RWPE2 (cell line): Measurements from ENCODE around the gene CGNL1.

Experiments used
- ATAC-seq: fragments of 200-7000 bp; cut with Tn5 transposase; 3 replicates; pipeline ENCODE4 v1.9.1; 2021; ENCODE audit warnings: low read depth
- DNase-seq: peaks from one replicate; pipeline ENCODE4 v3.0.0-alpha.2; 2020; ENCODE audit warnings: low spot score
- H3K27ac ChIP-seq: fragments of 450-650 bp; 2 replicates; pipeline ENCODE4 v1.5.1; 2017; ENCODE audit warnings: mild to moderate bottlenecking; ENCODE audit not compliant: poor library complexity, severe bottlenecking
- H3K27me3 ChIP-seq: fragments of 250-450 bp; sonication (Bioruptor Pico); 2 replicates; pipeline ENCODE4 v1.5.1; 2021; ENCODE audit warnings: mild to moderate bottlenecking, moderate library complexity; ENCODE audit not compliant: insufficient read depth, poor library complexity, severe bottlenecking
- H3K36me3 ChIP-seq: fragments of 250-450 bp; sonication (Bioruptor Pico); 2 replicates; pipeline ENCODE4 v1.5.1; 2020; ENCODE audit warnings: low read depth, mild to moderate bottlenecking, moderate library complexity
- H3K4me1 ChIP-seq: fragments of 250-450 bp; sonication (Bioruptor Pico); 2 replicates; pipeline ENCODE4 v1.5.1; 2021; ENCODE audit warnings: mild to moderate bottlenecking, moderate library complexity; ENCODE audit not compliant: insufficient read depth, poor library complexity, severe bottlenecking
- H3K4me3 ChIP-seq: fragments of 250-450 bp; sonication (Bioruptor Pico); 2 replicates; pipeline ENCODE4 v1.5.1; 2021; ENCODE audit warnings: mild to moderate bottlenecking, moderate library complexity; ENCODE audit not compliant: severe bottlenecking
- H3K9me3 ChIP-seq: fragments of 250-450 bp; sonication (Bioruptor Pico); 2 replicates; pipeline ENCODE4 v1.5.1; 2021; ENCODE audit warnings: mild to moderate bottlenecking, moderate library complexity; ENCODE audit not compliant: severe bottlenecking
- TF ChIP-seq, protein P1 (sequence below): fragments of 450-650 bp; IDR thresholded peaks from one replicate; pipeline ENCODE4 v1.5.1; 2017; ENCODE audit warnings: mild to moderate bottlenecking, moderate library complexity; ENCODE audit not compliant: poor library complexity, severe bottlenecking

Gene CGNL1

DNA sequence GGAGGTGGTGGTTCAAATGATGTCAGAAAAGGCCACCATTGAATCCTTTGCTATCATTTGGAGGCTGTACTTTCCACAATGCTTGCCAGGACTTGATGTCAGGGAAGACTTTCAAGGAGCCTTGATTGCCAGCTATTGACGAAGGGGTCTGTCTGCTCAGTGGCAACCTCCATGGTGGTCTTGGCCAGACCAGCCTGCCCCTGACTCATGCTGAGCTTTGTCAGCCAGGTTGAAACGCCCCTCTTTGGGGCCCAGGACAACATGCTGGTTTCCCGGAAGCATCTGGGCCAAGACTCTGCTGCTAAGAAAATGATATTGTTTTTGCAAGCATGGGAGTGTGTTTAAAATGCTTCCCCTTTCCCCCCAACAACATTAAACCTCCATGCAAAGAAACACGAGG is 26.7 kb downstream of the CGNL1 start:
- Histone ChIP-seq H3K4me3 (no peak overlapping the region), H3K36me3 (no peaks in the 10 kb centered on the region), H3K27ac (no peak overlapping the region), H3K9me3 (no peaks in the 10 kb centered on the region), H3K27me3 (no peaks in the 10 kb centered on the region), H3K4me1 (no peaks in the 10 kb centered on the region)
- TF ChIP-seq, protein P1, sequence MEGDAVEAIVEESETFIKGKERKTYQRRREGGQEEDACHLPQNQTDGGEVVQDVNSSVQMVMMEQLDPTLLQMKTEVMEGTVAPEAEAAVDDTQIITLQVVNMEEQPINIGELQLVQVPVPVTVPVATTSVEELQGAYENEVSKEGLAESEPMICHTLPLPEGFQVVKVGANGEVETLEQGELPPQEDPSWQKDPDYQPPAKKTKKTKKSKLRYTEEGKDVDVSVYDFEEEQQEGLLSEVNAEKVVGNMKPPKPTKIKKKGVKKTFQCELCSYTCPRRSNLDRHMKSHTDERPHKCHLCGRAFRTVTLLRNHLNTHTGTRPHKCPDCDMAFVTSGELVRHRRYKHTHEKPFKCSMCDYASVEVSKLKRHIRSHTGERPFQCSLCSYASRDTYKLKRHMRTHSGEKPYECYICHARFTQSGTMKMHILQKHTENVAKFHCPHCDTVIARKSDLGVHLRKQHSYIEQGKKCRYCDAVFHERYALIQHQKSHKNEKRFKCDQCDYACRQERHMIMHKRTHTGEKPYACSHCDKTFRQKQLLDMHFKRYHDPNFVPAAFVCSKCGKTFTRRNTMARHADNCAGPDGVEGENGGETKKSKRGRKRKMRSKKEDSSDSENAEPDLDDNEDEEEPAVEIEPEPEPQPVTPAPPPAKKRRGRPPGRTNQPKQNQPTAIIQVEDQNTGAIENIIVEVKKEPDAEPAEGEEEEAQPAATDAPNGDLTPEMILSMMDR = no peak
- no peak for ATAC-seq
- no peak for DNase-seq

DNA sequence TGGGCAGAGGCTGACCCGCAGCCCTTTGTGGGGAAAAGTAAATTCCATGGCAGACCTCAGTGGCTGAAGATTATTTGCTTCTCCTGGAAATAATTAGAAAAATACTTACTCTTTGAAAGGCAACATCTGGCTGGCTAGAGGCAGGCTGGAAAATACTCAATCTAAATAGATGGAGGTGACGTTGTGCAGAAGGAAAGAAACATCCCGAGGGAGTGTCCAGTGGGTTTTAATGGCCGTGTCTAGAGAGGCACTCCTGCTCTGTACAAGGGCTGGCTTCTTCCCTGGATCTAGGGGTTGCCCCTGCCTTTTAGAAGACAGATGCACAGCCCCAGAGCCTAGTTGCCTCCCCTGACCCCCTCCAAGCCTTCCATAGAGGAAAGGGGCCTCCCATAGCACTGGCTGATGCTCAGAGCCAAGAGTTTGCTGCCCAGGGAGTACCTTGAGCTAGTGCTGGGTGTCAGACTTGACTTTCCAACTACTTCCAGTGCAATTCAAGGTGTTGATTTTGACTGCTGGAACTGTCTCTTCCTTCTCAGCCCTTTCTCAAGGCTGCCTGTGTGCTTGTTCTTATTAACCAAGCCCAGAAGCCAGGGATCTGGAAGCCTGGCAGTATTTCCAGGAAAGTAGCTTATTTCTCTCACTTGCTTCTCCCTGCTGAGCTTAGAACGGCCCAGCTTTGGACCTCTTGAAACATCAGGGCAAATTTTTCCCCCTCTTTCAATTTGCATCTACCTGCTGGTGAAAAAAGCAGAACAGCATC is 27.4 kb downstream of the CGNL1 start:
- TF ChIP-seq, protein P1 = no peak
- Histone ChIP-seq H3K4me3 (no peak overlapping the region), H3K4me1 (no peaks in the 10 kb centered on the region), H3K9me3 (no peaks in the 10 kb centered on the region), H3K36me3 (no peaks in the 10 kb centered on the region), H3K27ac (no peak overlapping the region), H3K27me3 (no peaks in the 10 kb centered on the region)
- ATAC-seq (no peak), DNase-seq (no peak)

DNA sequence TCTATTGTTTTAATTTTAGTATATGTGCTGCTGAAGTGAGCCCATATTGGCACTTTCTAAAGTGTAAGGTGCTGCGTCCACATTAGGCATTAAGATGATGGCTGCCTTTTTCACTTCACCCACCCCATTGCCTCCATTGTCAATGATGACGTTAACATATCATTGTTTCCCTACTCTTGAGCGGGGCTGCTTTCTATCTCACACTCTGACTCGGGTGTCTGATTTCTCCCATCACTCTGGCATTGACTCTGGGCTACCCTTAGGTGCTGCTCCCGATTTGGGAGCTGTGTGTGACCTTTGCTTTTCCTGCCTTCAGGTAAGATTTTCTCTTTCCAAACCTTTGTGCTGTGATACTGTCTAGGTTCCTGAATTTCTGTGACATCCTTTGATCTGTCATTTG is 28.8 kb downstream of the CGNL1 start:
- ATAC-seq (no peak), DNase-seq (no peak)
- H3K4me3 ChIP-seq = no peak overlapping the region
- H3K4me1 ChIP-seq = no peaks in the 10 kb centered on the region
- H3K27me3 ChIP-seq = no peaks in the 10 kb centered on the region
- H3K27ac ChIP-seq = no peak overlapping the region
- TF ChIP-seq, protein P1 = no peak
- no peaks in the 10 kb centered on the region for H3K9me3 ChIP-seq
- H3K36me3 ChIP-seq = no peaks in the 10 kb centered on the region

DNA sequence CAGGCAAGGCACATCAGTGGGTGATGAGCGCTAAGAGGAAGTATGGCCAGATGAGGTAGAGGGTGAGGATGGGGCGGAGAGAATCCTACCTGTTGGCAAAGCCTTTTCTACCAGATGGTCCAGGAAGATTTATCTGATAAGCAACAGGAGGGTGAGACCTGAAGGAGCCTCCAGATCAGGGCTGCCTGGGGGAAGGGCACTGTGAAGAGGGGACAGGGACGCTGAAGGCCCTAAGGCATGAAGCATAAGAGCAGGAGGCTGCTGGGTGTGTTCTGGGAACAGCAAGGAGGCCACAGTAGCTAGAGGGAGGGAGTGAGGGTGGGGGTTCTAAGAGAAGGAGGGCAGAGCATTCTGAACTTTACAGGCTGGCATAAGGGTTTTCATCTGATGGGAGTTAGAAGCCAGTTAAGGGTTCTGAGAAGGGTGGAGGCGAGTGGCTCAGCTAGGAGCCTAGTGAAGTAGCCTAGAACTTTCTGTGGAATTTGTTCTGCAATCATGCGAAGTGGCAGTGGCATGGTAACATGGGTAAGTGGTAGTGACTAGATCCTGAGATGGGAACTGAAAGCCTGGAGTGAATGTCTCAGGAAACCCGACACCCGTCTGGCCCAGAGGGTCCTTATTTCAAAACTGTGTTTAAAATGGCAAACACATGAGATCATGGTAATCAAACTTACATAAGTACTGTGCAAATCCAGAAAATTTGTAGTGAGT is 29.9 kb downstream of the CGNL1 start:
- peak; percentile 29; the same call in 1 of the 3 replicates for ATAC-seq
- Histone ChIP-seq H3K27me3 (no peaks in the 10 kb centered on the region), H3K4me3 (no peak overlapping the region), H3K4me1 (no peaks in the 10 kb centered on the region), H3K9me3 (no peaks in the 10 kb centered on the region), H3K27ac (no peak overlapping the region), H3K36me3 (no peaks in the 10 kb centered on the region)
- no peak for DNase-seq
- TF ChIP-seq, protein P1 = no peak

DNA sequence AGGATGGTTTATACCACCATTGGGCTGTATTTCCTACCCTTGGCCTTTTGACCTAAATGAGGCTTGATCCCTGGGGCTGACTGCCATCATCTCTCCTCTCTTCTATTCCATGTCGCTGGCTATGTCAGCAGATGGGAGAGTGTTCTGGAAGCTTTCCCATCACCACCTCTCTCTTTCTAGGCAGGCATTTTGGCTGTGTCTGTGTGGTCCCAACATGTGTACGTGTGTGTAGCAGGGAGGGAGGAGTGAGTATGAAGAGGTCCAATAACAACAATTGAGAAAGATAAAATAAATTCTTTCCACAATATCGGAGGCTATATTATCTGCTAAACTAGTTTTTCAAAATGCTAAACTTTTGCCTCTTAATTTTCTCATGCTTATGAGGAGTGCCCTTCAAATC is 34.1 kb downstream of the CGNL1 start:
- H3K36me3 ChIP-seq = no peaks in the 10 kb centered on the region
- no peak for DNase-seq
- H3K4me3 ChIP-seq = no peak overlapping the region
- H3K9me3 ChIP-seq = no peaks in the 10 kb centered on the region
- H3K27me3 ChIP-seq = no peaks in the 10 kb centered on the region
- TF ChIP-seq, protein P1 = no peak
- H3K27ac ChIP-seq = no peak overlapping the region
- H3K4me1 ChIP-seq = no peaks in the 10 kb centered on the region
- no peak for ATAC-seq
